ENCODE data around the gene NLRP1.

NLRP1 gene

DNA sequence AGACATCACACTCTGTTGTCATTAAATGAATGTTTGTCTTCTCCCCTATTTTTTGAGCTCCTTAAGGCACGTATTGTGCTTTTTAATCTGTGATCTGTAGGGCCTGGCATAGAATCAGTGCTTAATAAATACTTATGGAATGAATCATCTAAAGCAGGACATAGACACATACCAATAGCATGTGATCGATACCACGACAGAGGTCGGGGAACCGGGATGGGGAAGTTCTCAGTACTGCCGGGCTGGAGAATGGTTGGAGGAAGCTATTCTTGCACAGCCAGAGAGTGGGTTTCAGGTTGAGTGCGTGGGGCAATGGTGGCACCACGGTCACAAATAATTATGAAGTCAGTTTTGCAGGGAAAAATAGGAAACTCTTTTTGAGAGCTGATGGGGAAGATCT is 26.8 kb downstream of the NLRP1 start:
- no peak for FAIRE-seq

DNA sequence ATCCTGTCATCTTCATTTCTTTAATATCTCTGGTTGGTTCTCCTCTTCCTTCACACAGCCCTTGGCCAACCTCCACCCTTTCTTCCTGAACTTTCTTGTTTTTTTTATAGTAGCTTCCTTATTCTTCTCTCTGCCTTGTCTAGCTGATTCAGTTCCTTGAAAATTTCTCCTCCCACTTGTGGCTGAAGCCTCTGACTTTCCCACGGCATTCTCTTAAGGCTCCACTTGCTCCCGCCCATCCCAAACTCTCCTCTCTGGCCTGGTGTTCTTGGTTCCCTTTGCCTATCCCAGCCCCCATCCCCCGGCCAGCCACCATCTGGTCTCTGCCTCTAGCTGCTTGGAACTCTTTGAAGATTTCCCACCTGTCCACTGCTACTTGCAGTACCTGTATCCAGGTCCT is 29.1 kb downstream of the NLRP1 start:
- DNase-seq (ENCODE audit: insufficient read length, low spot score) (no peak), FAIRE-seq (no peak)
- TF ChIP-seq, protein P1, sequence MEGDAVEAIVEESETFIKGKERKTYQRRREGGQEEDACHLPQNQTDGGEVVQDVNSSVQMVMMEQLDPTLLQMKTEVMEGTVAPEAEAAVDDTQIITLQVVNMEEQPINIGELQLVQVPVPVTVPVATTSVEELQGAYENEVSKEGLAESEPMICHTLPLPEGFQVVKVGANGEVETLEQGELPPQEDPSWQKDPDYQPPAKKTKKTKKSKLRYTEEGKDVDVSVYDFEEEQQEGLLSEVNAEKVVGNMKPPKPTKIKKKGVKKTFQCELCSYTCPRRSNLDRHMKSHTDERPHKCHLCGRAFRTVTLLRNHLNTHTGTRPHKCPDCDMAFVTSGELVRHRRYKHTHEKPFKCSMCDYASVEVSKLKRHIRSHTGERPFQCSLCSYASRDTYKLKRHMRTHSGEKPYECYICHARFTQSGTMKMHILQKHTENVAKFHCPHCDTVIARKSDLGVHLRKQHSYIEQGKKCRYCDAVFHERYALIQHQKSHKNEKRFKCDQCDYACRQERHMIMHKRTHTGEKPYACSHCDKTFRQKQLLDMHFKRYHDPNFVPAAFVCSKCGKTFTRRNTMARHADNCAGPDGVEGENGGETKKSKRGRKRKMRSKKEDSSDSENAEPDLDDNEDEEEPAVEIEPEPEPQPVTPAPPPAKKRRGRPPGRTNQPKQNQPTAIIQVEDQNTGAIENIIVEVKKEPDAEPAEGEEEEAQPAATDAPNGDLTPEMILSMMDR (IDR thresholded peaks at IDR 0.05; ENCODE audit: insufficient read depth, missing control alignments) = no peak

More for the DNA sequence above, 26.8 kb downstream of the NLRP1 start:
- no peak for DNase-seq (ENCODE audit: insufficient read length, low spot score)
- TF ChIP-seq, protein P1 (IDR thresholded peaks at IDR 0.05; ENCODE audit: insufficient read depth, missing control alignments) = no peak

DNA sequence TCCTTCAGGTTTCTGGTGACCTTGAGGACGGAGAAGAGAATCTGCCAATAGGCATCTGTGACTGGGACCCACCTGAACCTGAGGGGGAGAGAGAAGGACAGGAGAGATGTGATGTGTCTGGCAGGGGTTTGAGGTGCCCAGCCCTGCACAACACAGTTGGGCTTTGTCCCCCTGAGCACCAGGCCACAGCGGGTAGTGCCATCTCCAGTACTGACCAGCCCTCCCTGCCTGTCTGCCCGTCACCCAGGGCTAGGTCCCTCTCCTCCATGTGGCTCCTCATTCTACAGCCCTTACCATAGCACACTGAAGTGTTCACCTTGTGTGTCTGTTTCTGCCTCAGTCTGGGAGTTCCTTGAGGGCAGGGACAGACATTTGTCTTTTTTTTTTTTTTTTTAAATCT is 30.8 kb downstream of the NLRP1 start:
- TF ChIP-seq, protein P1 (IDR thresholded peaks at IDR 0.05; ENCODE audit: insufficient read depth, missing control alignments) = no peak
- DNase-seq (ENCODE audit: insufficient read length, low spot score) = no peak
- FAIRE-seq = no peak

DNA sequence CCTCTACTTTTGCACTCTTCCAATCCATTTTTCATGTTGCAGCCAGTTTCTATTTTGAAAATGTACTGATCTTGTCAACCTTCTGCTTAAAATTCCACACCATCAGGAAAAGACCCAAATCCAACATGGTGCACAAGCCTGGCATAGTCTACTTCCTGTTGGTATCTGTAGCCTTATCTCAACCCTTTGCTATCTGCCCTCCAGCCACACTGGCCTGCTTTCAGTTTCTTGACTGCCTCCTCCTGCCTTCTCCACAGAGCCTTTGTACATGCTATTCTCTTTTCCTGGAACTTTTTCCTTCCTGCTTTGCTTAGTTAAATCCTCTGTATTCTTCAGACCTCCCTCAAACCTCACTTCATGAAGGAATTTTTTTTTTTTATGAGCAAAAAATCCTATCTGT is 31.5 kb downstream of the NLRP1 start:
- no peak for FAIRE-seq
- TF ChIP-seq, protein P1 (IDR thresholded peaks at IDR 0.05; ENCODE audit: insufficient read depth, missing control alignments) = no peak
- DNase-seq (ENCODE audit: insufficient read length, low spot score) = no peak

DNA sequence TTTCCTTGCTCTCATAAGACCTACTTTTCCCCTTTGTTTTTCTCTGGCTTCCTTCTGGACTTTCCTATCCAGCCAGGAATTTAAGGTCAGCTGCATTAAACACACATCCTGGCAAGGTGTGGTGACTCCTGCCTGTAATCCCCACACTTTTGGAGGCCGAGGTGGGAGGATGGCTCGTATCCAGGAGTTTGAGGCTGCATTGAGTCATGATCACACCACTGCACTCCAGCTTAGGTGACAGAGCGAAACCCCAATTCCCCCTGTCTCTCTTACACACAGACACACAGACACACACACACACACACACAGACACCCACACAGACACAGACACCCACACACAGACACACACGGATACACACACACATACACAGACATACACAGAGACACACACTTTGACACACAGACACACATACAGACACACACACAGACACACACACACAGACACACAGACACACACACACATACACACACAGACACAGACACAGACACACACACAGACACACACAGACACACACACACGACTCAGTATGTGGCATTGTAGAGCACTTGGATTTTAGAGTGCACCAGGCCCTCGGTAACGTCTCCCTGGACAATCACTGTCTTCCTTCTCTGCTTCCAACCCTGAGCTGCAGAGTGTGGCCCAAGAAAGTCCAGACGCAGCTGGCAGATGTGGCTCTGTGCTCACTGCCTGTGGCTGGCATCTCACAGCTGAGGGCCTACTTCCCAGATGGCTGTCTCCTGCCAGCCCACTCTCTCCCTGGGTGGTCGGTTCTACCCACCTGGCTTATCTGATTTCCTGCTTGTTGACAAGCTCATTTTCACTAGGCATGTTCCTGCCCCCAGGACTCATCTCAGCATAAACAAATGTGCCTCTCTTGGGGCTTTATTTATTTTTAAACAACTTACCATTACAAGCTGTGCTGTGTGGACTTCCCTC is 39.0 kb downstream of the NLRP1 start:
- DNase-seq (ENCODE audit: insufficient read length, low spot score) (no peak), FAIRE-seq (no peak)
- TF ChIP-seq, protein P1 (IDR thresholded peaks at IDR 0.05; ENCODE audit: insufficient read depth, missing control alignments) = no peak

DNA sequence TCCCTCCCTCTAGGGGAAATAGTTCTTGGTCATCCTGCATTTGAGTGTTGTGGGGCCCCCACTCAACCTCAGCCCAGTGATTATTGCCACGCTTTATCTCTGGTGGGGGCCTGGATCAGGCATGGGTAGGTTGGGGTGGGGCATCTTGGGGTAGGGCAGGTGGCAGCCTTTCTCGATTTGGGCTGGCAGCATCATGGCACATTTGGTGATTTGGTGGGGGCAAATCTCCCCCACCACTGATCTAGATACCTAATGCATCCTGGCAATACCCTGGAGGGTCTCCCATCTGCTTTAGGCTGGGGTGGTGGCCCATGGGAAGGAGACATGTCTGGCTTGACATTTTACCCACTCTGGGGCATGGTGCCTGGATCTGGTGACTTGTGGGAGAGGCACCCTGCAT is 40.2 kb downstream of the NLRP1 start:
- no peak for DNase-seq (ENCODE audit: insufficient read length, low spot score)
- FAIRE-seq = no peak
- TF ChIP-seq, protein P1 (IDR thresholded peaks at IDR 0.05; ENCODE audit: insufficient read depth, missing control alignments) = no peak

DNA sequence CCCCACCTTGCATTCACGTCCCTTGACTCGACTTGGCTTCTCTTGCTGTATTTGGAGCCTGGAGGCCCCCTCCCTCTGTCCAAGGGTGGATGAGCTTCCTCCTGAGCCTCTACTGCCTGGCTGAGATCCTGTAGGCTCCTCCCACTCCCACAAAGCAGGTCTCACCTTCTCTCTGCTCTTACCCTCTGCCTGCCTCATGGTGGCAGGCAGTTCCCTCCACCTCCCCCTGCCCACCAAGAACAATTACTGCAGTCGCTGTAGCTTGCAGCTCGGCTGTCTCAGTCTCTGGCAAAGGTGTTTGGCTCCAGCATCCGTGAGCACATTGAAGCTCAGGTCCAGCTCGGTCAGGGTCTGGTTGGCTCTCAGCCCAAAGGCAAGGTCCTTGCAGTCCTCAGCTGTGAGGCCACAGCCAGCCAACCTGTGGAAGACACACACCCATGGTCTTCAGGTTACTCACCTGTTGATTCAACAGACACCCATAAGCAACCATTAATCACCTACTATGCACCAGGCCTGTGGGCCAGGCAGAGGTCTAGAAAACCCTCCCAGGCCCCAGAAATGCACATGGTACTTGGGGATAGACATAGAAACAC is 42.6 kb downstream of the NLRP1 start:
- FAIRE-seq (no peak), DNase-seq (ENCODE audit: insufficient read length, low spot score) (no peak)
- TF ChIP-seq, protein P1 (IDR thresholded peaks at IDR 0.05; ENCODE audit: insufficient read depth, missing control alignments) = no peak

Measured in D721Med (cell line).